ENCODE measurements around the gene AK2. TPM values are rescaled to one million over a fixed set of nuclear protein-coding genes. Genes with fewer than 3 reads are reported as not detected.
A peak's percentile ranks its signal among the peaks of the same experiment; 100 is the strongest.

The AK2 gene
- total and polyA plus RNA-seq, 2 donors (not counting 1 experiment from before 2014, with no cell fraction given) = 66.8 to 109 TPM

DNA sequence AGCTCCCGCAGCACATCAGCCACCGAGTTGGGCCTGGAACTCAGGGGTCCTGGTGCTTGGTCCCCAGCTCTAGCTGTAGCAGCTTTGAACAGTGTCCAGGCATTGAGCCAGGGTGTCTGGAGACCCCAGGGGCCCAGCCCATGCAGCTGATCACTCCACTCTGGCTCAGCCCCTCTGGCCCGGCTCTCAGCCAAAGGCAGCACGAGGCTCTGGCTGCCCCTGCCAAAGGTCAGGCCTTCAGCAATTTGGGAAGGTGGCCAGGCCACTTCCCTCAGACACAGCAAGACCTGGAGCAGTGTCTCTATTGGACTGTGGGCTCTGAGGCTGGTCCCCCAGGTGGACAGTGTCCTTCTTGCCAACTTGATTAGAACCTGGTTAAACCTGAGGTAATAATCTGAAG lies 37.7 kb downstream of the AK2 start:
- Histone ChIP-seq H3K9me3 (ENCODE audit: control extremely low read depth in 1 of 3, control insufficient read depth in 2 of 3, insufficient read depth in 1 of 3, low read length in 2 of 3) (peaks cover 0 to 3% (median 0%) of the 10 kb centered on the region in 3 donors), H2AFZ (ENCODE audit: insufficient read depth, low read depth, low read length, poor library complexity, severe bottlenecking) (no peak overlapping the region), H3K27me3 (replicated peaks in 1 of 4; ENCODE audit: control extremely low read depth in 1 of 4, control insufficient read depth in 3 of 4, insufficient read depth in 4 of 4, low read length in 3 of 4) (no peaks in the 10 kb centered on the region), H3K79me2 (ENCODE audit: control insufficient read depth, insufficient read depth, low read length) (no peaks in the 10 kb centered on the region), H3K9ac (ENCODE audit: low read length) (no peak overlapping the region), H3K4me2 (replicated peaks; ENCODE audit: low read depth, low read length, poor library complexity, severe bottlenecking) (no peak overlapping the region), H3K4me3 (ENCODE audit: control extremely low read depth in 1 of 5, extremely low read depth in 1 of 5, insufficient read depth in 1 of 5, low read depth in 2 of 5, low read length in 4 of 5) (no peak overlapping the region), H4K20me1 (ENCODE audit: control insufficient read depth, insufficient read depth, low read length, poor library complexity, severe bottlenecking) (no peaks in the 10 kb centered on the region), H3K36me3 (replicated peaks in 1 of 2; ENCODE audit: control extremely low read depth in 1 of 2, control insufficient read depth in 1 of 2, extremely low read depth in 1 of 2, insufficient read depth in 2 of 2, low read length in 1 of 2) (no peaks in the 10 kb centered on the region), H3K27ac (ENCODE audit: low read length in 2 of 2) (no peak overlapping the region), H3K4me1 (ENCODE audit: control insufficient read depth in 2 of 2, insufficient read depth in 2 of 2, low read length in 2 of 2) (peaks cover 7 to 12% of the 10 kb centered on the region in 2 donors)
- Mint-ChIP-seq H3K4me3 (no peak overlapping the region), H3K27ac (no peak overlapping the region), H3K27me3 (no peaks in the 10 kb centered on the region), H3K9me3 (ENCODE audit: insufficient read depth) (no peaks in the 10 kb centered on the region), H3K4me1 (peaks cover 26% of the 10 kb centered on the region)
- TF ChIP-seq EZH2 (IDR thresholded peaks at IDR 0.05; ENCODE audit: borderline replicate concordance, insufficient read depth, low read depth, low read length, poor library complexity, severe bottlenecking) = no peak
- TF ChIP-seq CTCF (IDR thresholded peaks at IDR 0.05) = no peak
- ATAC-seq (ENCODE audit: low read depth) (no peak), DNase-seq (no peak)
- CTCF ChIA-PET = interaction anchor here (0.9 to 3.2 kb wide), 5 partner anchors 8 to 94 kb away, joined by 3 to 19 read pairs (median 3); no protein-coding TSS in a partner anchor
- POLR2A ChIA-PET = no interaction called here
- 94% methylated on average over 4 of the region's 4 CpGs for WGBS (ENCODE audit: insufficient coverage)
- intact Hi-C loops (cut with micrococcal nuclease) = no loop called here

GRCh38 chr1:32998064-32998463 lies 38.6 kb downstream of the AK2 start:
- Mint-ChIP-seq H3K9me3 (ENCODE audit: insufficient read depth) (no peaks in the 10 kb centered on the region), H3K4me1 (peaks cover 34% of the 10 kb centered on the region), H3K4me3 (no peak overlapping the region), H3K27ac (peak overlapping the region; percentile 67), H3K27me3 (no peaks in the 10 kb centered on the region)
- H3K36me3 ChIP-seq (replicated peaks in 1 of 2; ENCODE audit: control extremely low read depth in 1 of 2, control insufficient read depth in 1 of 2, extremely low read depth in 1 of 2, insufficient read depth in 2 of 2, low read length in 1 of 2) = no peaks in the 10 kb centered on the region
- H3K4me3 ChIP-seq (ENCODE audit: control extremely low read depth in 1 of 5, extremely low read depth in 1 of 5, insufficient read depth in 1 of 5, low read depth in 2 of 5, low read length in 4 of 5) = no peak overlapping the region
- TF ChIP-seq CTCF (IDR thresholded peaks at IDR 0.05) (no peak), EZH2 (IDR thresholded peaks at IDR 0.05; ENCODE audit: borderline replicate concordance, insufficient read depth, low read depth, low read length, poor library complexity, severe bottlenecking) (no peak)
- H3K4me1 ChIP-seq (ENCODE audit: control insufficient read depth in 2 of 2, insufficient read depth in 2 of 2, low read length in 2 of 2) = peaks cover 17 to 21% of the 10 kb centered on the region in 2 donors
- no peak overlapping the region for H3K27ac ChIP-seq (ENCODE audit: low read length in 2 of 2)
- WGBS (ENCODE audit: insufficient coverage) = 31% methylated on average over 5 of the region's 5 CpGs
- no peaks in the 10 kb centered on the region for H3K27me3 ChIP-seq (replicated peaks in 1 of 4; ENCODE audit: control extremely low read depth in 1 of 4, control insufficient read depth in 3 of 4, insufficient read depth in 4 of 4, low read length in 3 of 4)
- ATAC-seq (ENCODE audit: low read depth) (no peak), DNase-seq (no peak)
- peaks cover 0 to 3% (median 0%) of the 10 kb centered on the region in 3 donors for H3K9me3 ChIP-seq (ENCODE audit: control extremely low read depth in 1 of 3, control insufficient read depth in 2 of 3, insufficient read depth in 1 of 3, low read length in 2 of 3)
- no peaks in the 10 kb centered on the region for H4K20me1 ChIP-seq (ENCODE audit: control insufficient read depth, insufficient read depth, low read length, poor library complexity, severe bottlenecking)
- H3K9ac ChIP-seq (ENCODE audit: low read length) = no peak overlapping the region
- no peak overlapping the region for H2AFZ ChIP-seq (ENCODE audit: insufficient read depth, low read depth, low read length, poor library complexity, severe bottlenecking)
- intact Hi-C loops (cut with micrococcal nuclease) = no loop called here
- POLR2A ChIA-PET = interaction anchor here (0.6 to 1.6 kb wide), 2 partner anchors 34 to 985 kb away, joined by 5 to 24 read pairs; partner anchors contain the start of genes KHDRBS1 and RNF19B
- H3K4me2 ChIP-seq (replicated peaks; ENCODE audit: low read depth, low read length, poor library complexity, severe bottlenecking) = no peak overlapping the region
- CTCF ChIA-PET = interaction anchor here (0.9 to 3.2 kb wide), 6 partner anchors 9 to 93 kb away, joined by 3 to 19 read pairs (median 4); no protein-coding TSS in a partner anchor
- no peaks in the 10 kb centered on the region for H3K79me2 ChIP-seq (ENCODE audit: control insufficient read depth, insufficient read depth, low read length)
